Trophoblast cell (in vitro differentiated cells and primary cell): ENCODE measurements around the gene CNOT6.
"Not testable (repeated sequence)": the region's sequence is repeated elsewhere in the genome, so short reads cannot be mapped to it uniquely, and the experiment has no call there.

ENCODE experiments used
- DNase-seq, 2 donors: peaks; one replicate each; pipeline ENCODE4 v3.0.0-alpha.2; 2016
- H2AFZ ChIP-seq: 2 replicates; pipeline ENCODE4 v1.6.1; 2013; ENCODE audit warnings: low read length, moderate library complexity, mild to moderate bottlenecking; ENCODE audit not compliant: insufficient read depth, poor library complexity
- H2AK5ac ChIP-seq: 2 replicates; pipeline ENCODE4 v1.6.1; 2013; ENCODE audit warnings: mild to moderate bottlenecking, low read length
- H2BK120ac ChIP-seq: 2 replicates; pipeline ENCODE4 v1.6.1; 2013; ENCODE audit warnings: low read length, mild to moderate bottlenecking, moderate library complexity; ENCODE audit not compliant: insufficient read depth, poor library complexity
- H2BK12ac ChIP-seq: 2 replicates; pipeline ENCODE4 v1.6.1; 2013; ENCODE audit warnings: mild to moderate bottlenecking, low read length, moderate library complexity
- H2BK5ac ChIP-seq: 2 replicates; pipeline ENCODE4 v1.6.1; 2013; ENCODE audit warnings: low read length, low read depth, moderate library complexity, mild to moderate bottlenecking; ENCODE audit not compliant: poor library complexity
- H3K14ac ChIP-seq: 2 replicates; pipeline ENCODE4 v1.6.1; 2013; ENCODE audit warnings: mild to moderate bottlenecking, low read length
- H3K18ac ChIP-seq: 2 replicates; pipeline ENCODE4 v1.6.1; 2013; ENCODE audit warnings: mild to moderate bottlenecking, low read length
- H3K23ac ChIP-seq: 2 replicates; pipeline ENCODE4 v1.6.1; 2013; ENCODE audit warnings: low read length
- H3K27ac ChIP-seq: 2 replicates; pipeline ENCODE4 v1.5.1; 2013; ENCODE audit warnings: low read depth, mild to moderate bottlenecking, inconsistent platforms, low read length, moderate library complexity
- H3K27me3 ChIP-seq: 2 replicates; pipeline ENCODE4 v1.6.1; 2013; ENCODE audit warnings: inconsistent platforms, mild to moderate bottlenecking, low read length, moderate library complexity; ENCODE audit not compliant: insufficient read depth
- H3K36me3 ChIP-seq, 2 experiments: 1 replicate in 1 of 2; 2 replicates in 1 of 2; pipeline ENCODE4 v1.6.1; 2013; ENCODE audit warnings: low read length in 2 of 2, mild to moderate bottlenecking in 2 of 2, moderate library complexity in 1 of 2; ENCODE audit not compliant: insufficient read depth in 2 of 2, control insufficient read depth in 1 of 2
- H3K4ac ChIP-seq: 2 replicates; pipeline ENCODE4 v1.6.1; 2013; ENCODE audit warnings: low read depth, mild to moderate bottlenecking, low read length, moderate library complexity
- H3K4me1 ChIP-seq, 2 experiments: 1 replicate in 1 of 2; 2 replicates in 1 of 2; pipeline ENCODE4 v1.6.1; 2013; ENCODE audit warnings: low read length in 2 of 2, mild to moderate bottlenecking in 2 of 2, moderate library complexity in 1 of 2; ENCODE audit not compliant: insufficient read depth in 2 of 2, control insufficient read depth in 1 of 2
- H3K4me2 ChIP-seq: 2 replicates; pipeline ENCODE4 v1.6.1; 2013; ENCODE audit warnings: inconsistent platforms, mild to moderate bottlenecking, low read length, moderate library complexity
- H3K4me3 ChIP-seq: 2 replicates; pipeline ENCODE4 v1.5.1; 2013; ENCODE audit warnings: mild to moderate bottlenecking, low read depth, low read length, inconsistent platforms
- H3K79me1 ChIP-seq: one replicate; pipeline ENCODE4 v1.6.1; 2013; ENCODE audit warnings: low read length
- H3K79me2 ChIP-seq: 2 replicates; pipeline ENCODE4 v1.6.1; 2013; ENCODE audit warnings: low read length, mild to moderate bottlenecking; ENCODE audit not compliant: control insufficient read depth, insufficient read depth, poor library complexity
- H3K9ac ChIP-seq: 2 replicates; pipeline ENCODE4 v1.6.1; 2013; ENCODE audit warnings: mild to moderate bottlenecking, low read length
- H3K9me3 ChIP-seq: 2 replicates; pipeline ENCODE4 v1.6.1; 2013; ENCODE audit warnings: low read depth, mild to moderate bottlenecking, control low read depth, inconsistent platforms, low read length; ENCODE audit not compliant: insufficient read depth
- H4K12ac ChIP-seq: 2 replicates; pipeline ENCODE4 v1.6.1; 2013; ENCODE audit warnings: low read depth, mild to moderate bottlenecking, low read length, moderate library complexity
- H4K8ac ChIP-seq: 2 replicates; pipeline ENCODE4 v1.6.1; 2013; ENCODE audit warnings: low read depth, mild to moderate bottlenecking, low read length, moderate library complexity
- H4K91ac ChIP-seq: one replicate; pipeline ENCODE4 v1.6.1; 2013; ENCODE audit warnings: low read depth, mild to moderate bottlenecking, low read length, moderate library complexity
- WGBS: extraction: QIAGEN DNeasy Blood & Tissue Kit; methylation state at CpG from one replicate; pipeline ENCODE4 v1.1.7; 2013; ENCODE audit warnings: missing lambda C conversion rate; ENCODE audit not compliant: insufficient read length, insufficient coverage; ENCODE audit errors: extremely low coverage; 5-methylcytosine and 5-hydroxymethylcytosine counted together

CNOT6 gene

GRCh38 chr5:180475969-180476524 lies 18.1 kb upstream of the CNOT6 start:
- not testable (repeated sequence) for H2AK5ac ChIP-seq, H2AFZ ChIP-seq, H3K79me2 ChIP-seq, H4K8ac ChIP-seq, H3K4me1 ChIP-seq, H3K18ac ChIP-seq, H2BK5ac ChIP-seq, H3K36me3 ChIP-seq, H3K4me3 ChIP-seq, H4K91ac ChIP-seq, DNase-seq, H2BK12ac ChIP-seq, H3K27me3 ChIP-seq, H4K12ac ChIP-seq, H3K9me3 ChIP-seq, H3K27ac ChIP-seq, H3K9ac ChIP-seq, H3K14ac ChIP-seq, H3K4me2 ChIP-seq, H3K4ac ChIP-seq, H3K23ac ChIP-seq, H2BK120ac ChIP-seq, H3K79me1 ChIP-seq
- WGBS: no CpG with 5 or more reads among the region's 20 CpGs

- no peak overlapping the region for H3K9ac ChIP-seq
- no peak overlapping the region for H3K14ac ChIP-seq
- H3K4me3 ChIP-seq: no peak overlapping the region
- H4K8ac ChIP-seq: no peak overlapping the region
- no peaks in the 10 kb centered on the region for H3K36me3 ChIP-seq
- H2BK120ac ChIP-seq: no peak overlapping the region
- no CpG with 5 or more reads among the region's 7 CpGs for WGBS
- no peak overlapping the region for H3K18ac ChIP-seq
- H3K23ac ChIP-seq: no peak overlapping the region
- H4K12ac ChIP-seq: no peak overlapping the region
- no peak overlapping the region for H3K27ac ChIP-seq
- no peak overlapping the region for H3K4ac ChIP-seq
- no peak overlapping the region for H2BK12ac ChIP-seq
- no peaks in the 10 kb centered on the region for H3K4me1 ChIP-seq
- H3K9me3 ChIP-seq: peaks cover 4% of the 10 kb centered on the region
- H2AFZ ChIP-seq: no peak overlapping the region
- H3K79me1 ChIP-seq: no peaks in the 10 kb centered on the region
- no peaks in the 10 kb centered on the region for H3K79me2 ChIP-seq
- no peak overlapping the region for H2BK5ac ChIP-seq
- no peaks in the 10 kb centered on the region for H3K27me3 ChIP-seq
- no peak for DNase-seq
- no peak overlapping the region for H4K91ac ChIP-seq
- H3K4me2 ChIP-seq: no peak overlapping the region
- H2AK5ac ChIP-seq: no peak overlapping the region
Measured at GRCh38 chr5:180484813-180485212, 9.4 kb upstream of the CNOT6 start.

- H3K27ac ChIP-seq: no peak overlapping the region
- H3K9me3 ChIP-seq: peaks cover 4% of the 10 kb centered on the region
- no peak overlapping the region for H2BK5ac ChIP-seq
- H4K91ac ChIP-seq: no peak overlapping the region
- H3K36me3 ChIP-seq: no peaks in the 10 kb centered on the region
- H3K79me2 ChIP-seq: no peaks in the 10 kb centered on the region
- no peak overlapping the region for H3K4ac ChIP-seq
- H3K4me1 ChIP-seq: no peaks in the 10 kb centered on the region
- no peak overlapping the region for H2BK12ac ChIP-seq
- no peak overlapping the region for H3K23ac ChIP-seq
- DNase-seq: no peak
- H4K12ac ChIP-seq: no peak overlapping the region
- H3K27me3 ChIP-seq: no peaks in the 10 kb centered on the region
- H3K18ac ChIP-seq: no peak overlapping the region
- no peak overlapping the region for H3K4me3 ChIP-seq
- no CpG with 5 or more reads among the region's 9 CpGs for WGBS
- H2AFZ ChIP-seq: no peak overlapping the region
- H3K14ac ChIP-seq: no peak overlapping the region
- no peaks in the 10 kb centered on the region for H3K79me1 ChIP-seq
- H3K4me2 ChIP-seq: no peak overlapping the region
- no peak overlapping the region for H3K9ac ChIP-seq
- no peak overlapping the region for H4K8ac ChIP-seq
- H2AK5ac ChIP-seq: no peak overlapping the region
- H2BK120ac ChIP-seq: no peak overlapping the region
Measured at GRCh38 chr5:180486636-180487149, 7.5 kb upstream of the CNOT6 start.

GRCh38 chr5:180487556-180487955 lies 6.6 kb upstream of the CNOT6 start:
- Histone ChIP-seq H3K27ac (no peak overlapping the region), H3K9me3 (peaks cover 7% of the 10 kb centered on the region), H3K9ac (no peak overlapping the region), H3K79me1 (no peaks in the 10 kb centered on the region), H3K23ac (no peak overlapping the region), H4K12ac (no peak overlapping the region), H3K14ac (no peak overlapping the region), H4K8ac (no peak overlapping the region), H3K27me3 (no peaks in the 10 kb centered on the region), H3K4ac (no peak overlapping the region), H3K4me3 (no peak overlapping the region), H3K4me2 (no peak overlapping the region), H3K79me2 (no peaks in the 10 kb centered on the region), H3K18ac (no peak overlapping the region), H3K4me1 (no peaks in the 10 kb centered on the region), H4K91ac (no peak overlapping the region), H2AK5ac (no peak overlapping the region), H2BK12ac (no peak overlapping the region), H2AFZ (no peak overlapping the region), H2BK120ac (no peak overlapping the region), H2BK5ac (no peak overlapping the region), H3K36me3 (no peaks in the 10 kb centered on the region)
- no peak for DNase-seq
- WGBS: no CpG with 5 or more reads among the region's 5 CpGs
